ENCODE measurements around the gene ADAMTS17. TPM values are rescaled to one million over a fixed set of nuclear protein-coding genes. Genes with fewer than 3 reads are reported as not detected.
A peak's percentile ranks its signal among the peaks of the same experiment; 100 is the strongest.

The ADAMTS17 gene
- total and polyA plus RNA-seq, 9 of the 15 experiments (the other 6 are each of a cell fraction or from before 2014, with no cell fraction given) = 0.01 to 0.14 (median 0.07) TPM; not detected in 6

DNA sequence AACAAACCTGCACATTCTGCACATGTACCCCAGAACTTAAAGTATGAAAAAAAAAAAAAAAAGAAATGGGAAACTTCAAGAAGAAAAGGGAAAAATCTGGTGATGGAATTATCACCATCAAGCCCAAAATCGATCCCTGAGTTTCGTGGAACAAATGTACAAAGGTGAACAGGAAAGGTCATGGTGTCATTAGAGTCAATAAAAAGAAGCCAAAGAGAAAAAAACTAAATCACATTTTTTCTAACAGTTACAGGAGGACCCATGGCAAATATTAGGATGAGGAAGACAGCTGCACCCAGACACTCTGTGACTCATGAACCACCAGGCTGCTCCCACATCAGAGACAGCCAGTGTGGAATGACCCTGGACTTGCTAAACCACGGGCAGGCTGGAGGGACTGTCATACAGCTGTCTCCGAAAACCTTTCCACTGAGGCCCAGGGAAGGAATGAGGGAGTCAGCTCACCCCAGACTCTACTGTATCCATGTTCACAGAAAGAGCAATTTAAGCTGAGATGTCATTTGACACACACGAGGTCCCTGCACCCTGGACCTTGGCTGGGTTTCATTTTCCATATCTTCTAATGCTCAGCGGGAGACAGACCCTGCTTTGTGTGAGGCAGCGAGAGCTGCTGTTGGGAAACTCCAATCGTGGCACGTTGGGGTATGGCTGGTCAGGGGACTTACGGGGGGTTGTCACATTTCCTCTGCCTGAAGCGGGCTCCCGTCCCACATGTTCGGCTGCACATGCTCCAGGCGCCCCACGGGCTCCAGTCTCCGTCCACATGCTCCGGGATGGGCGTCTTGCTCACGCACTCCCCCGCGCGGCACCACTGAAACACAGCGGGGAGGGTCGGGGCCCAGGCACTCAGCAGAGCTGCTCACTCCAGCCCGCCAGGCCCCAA lies 210.2 kb downstream of the ADAMTS17 start:
- Histone ChIP-seq H3K79me2 (ENCODE audit: control insufficient read depth, insufficient read depth, low read length) (no peaks in the 10 kb centered on the region), H3K4me2 (ENCODE audit: insufficient read depth, low read length) (peak overlapping the region; percentile 69), H3K9me1 (ENCODE audit: control insufficient read depth, insufficient read depth, low read length) (no peaks in the 10 kb centered on the region), H3K27ac (ENCODE audit: extremely low read depth, low read depth, low read length) (no peak overlapping the region; the same call in 2 of the 3 replicates), H3K4me3 (no peak overlapping the region), H3K36me3 (ENCODE audit: control insufficient read depth, insufficient read depth, low read length) (no peaks in the 10 kb centered on the region), H4K20me1 (replicated peaks; ENCODE audit: control insufficient read depth, insufficient read depth, low read length) (no peaks in the 10 kb centered on the region), H3K9me3 (replicated peaks; ENCODE audit: control insufficient read depth, insufficient read depth, low read depth, low read length) (no peaks in the 10 kb centered on the region), H2AFZ (ENCODE audit: low read depth, low read length) (peak overlapping the region; percentile 85), H3K9ac (ENCODE audit: insufficient read depth in 1 of 2, low read depth in 2 of 2, low read length in 2 of 2) (peak overlapping the region; percentile 22 to 25; a peak in 2 of 4 replicates), H3K4me1 (replicated peaks in 1 of 2; ENCODE audit: control insufficient read depth in 2 of 2, insufficient read depth in 2 of 2, low read length in 2 of 2) (peaks cover 0 to 5% of the 10 kb centered on the region in 2 experiments; a peak in 2 of 5 replicates), H3K27me3 (ENCODE audit: control insufficient read depth in 2 of 2, insufficient read depth in 2 of 2, low read length in 2 of 2) (peaks cover 0 to 42% of the 10 kb centered on the region in 2 experiments; a peak in 3 of 5 replicates)
- FAIRE-seq (peak; percentile 19), DNase-seq (ENCODE audit: extremely low read depth in 1 of 4, low spot score in 3 of 4) (peak; percentile 72 to 82 (median 78)), ATAC-seq (peak; percentile 99)
- intact Hi-C loops (cut with micrococcal nuclease) (loop anchor here (5.0 to 10.0 kb wide), 2 partner anchors 177 to 339 kb away; no protein-coding TSS in a partner anchor), in situ Hi-C loops (cut with MboI) (no loop called here)
- 7% methylated on average over 18 of the region's 25 CpGs for whole genome bisulfite sequencing (ENCODE audit: insufficient coverage, low coverage, missing lambda C conversion rate)
- CTCF ChIA-PET (ENCODE audit: low intra/inter-chr PET ratio) = no interaction called here
- POLR2A ChIA-PET = interaction anchor here (0.6 to 0.9 kb wide), 4 partner anchors 33 to 182 kb away, joined by 3 to 5 read pairs (median 4); no protein-coding TSS in a partner anchor
- BruUV-seq (replicated peaks) = no TSS peak
- TF ChIP-seq SRF (CRISPR knock-in tag; IDR thresholded peaks at IDR 0.05) = no peak
- no peak for TF ChIP-seq SLC30A9 (CRISPR knock-in tag; IDR thresholded peaks at IDR 0.05)
- no peak for TF ChIP-seq NUFIP1 (IDR thresholded peaks at IDR 0.05; ENCODE audit: partially characterized antibody)
- no peak for TF ChIP-seq ZNF699 (CRISPR knock-in tag; IDR thresholded peaks at IDR 0.05; ENCODE audit: insufficient replicate concordance)
- TF ChIP-seq CC2D1A (IDR thresholded peaks at IDR 0.05) = no peak
- TF ChIP-seq TBL1XR1 (IDR thresholded peaks at IDR 0.05; ENCODE audit: low read length in 2 of 2) = no peak
- no peak for TF ChIP-seq PHB2 (IDR thresholded peaks at IDR 0.05; ENCODE audit: low read depth)
- no peak for TF ChIP-seq HMGN3 (IDR thresholded peaks at IDR 0.05; ENCODE audit: borderline replicate concordance, extremely low read depth, insufficient read length, low read depth, low read length)
- no peak for TF ChIP-seq ESRRA (IDR thresholded peaks at IDR 0.05; ENCODE audit: borderline replicate concordance, low read depth)
- TF ChIP-seq, protein P1, sequence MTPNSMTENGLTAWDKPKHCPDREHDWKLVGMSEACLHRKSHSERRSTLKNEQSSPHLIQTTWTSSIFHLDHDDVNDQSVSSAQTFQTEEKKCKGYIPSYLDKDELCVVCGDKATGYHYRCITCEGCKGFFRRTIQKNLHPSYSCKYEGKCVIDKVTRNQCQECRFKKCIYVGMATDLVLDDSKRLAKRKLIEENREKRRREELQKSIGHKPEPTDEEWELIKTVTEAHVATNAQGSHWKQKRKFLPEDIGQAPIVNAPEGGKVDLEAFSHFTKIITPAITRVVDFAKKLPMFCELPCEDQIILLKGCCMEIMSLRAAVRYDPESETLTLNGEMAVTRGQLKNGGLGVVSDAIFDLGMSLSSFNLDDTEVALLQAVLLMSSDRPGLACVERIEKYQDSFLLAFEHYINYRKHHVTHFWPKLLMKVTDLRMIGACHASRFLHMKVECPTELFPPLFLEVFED (CRISPR knock-in tag; conservative IDR thresholded peaks at IDR 0.05) = no peak
- no peak for TF ChIP-seq ZSCAN29 (IDR thresholded peaks at IDR 0.05)
- no peak for TF ChIP-seq ZC3H11A (IDR thresholded peaks at IDR 0.05; ENCODE audit: low read depth, low read length)
- TF ChIP-seq L3MBTL2 (IDR thresholded peaks at IDR 0.05) = peak; percentile 94
- no peak for TF ChIP-seq ZNF695 (CRISPR knock-in tag; IDR thresholded peaks at IDR 0.05)
- TF ChIP-seq, protein P2, sequence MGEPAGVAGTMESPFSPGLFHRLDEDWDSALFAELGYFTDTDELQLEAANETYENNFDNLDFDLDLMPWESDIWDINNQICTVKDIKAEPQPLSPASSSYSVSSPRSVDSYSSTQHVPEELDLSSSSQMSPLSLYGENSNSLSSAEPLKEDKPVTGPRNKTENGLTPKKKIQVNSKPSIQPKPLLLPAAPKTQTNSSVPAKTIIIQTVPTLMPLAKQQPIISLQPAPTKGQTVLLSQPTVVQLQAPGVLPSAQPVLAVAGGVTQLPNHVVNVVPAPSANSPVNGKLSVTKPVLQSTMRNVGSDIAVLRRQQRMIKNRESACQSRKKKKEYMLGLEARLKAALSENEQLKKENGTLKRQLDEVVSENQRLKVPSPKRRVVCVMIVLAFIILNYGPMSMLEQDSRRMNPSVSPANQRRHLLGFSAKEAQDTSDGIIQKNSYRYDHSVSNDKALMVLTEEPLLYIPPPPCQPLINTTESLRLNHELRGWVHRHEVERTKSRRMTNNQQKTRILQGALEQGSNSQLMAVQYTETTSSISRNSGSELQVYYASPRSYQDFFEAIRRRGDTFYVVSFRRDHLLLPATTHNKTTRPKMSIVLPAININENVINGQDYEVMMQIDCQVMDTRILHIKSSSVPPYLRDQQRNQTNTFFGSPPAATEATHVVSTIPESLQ (CRISPR knock-in tag; IDR thresholded peaks at IDR 0.05) = no peak
- TF ChIP-seq DPF2 (IDR thresholded peaks at IDR 0.05) = no peak
- TF ChIP-seq POLR3A (IDR thresholded peaks at IDR 0.05; ENCODE audit: borderline replicate concordance, extremely low read depth, insufficient read depth, insufficient read length) = no peak
- no peak for TF ChIP-seq BMI1 (IDR thresholded peaks at IDR 0.05; ENCODE audit: low read length)
- peak in 1 of 2 experiments; percentile 21; a peak in 1 of 4 replicates for TF ChIP-seq FOXA3 (CRISPR knock-in tag; conservative IDR thresholded peaks at IDR 0.05 in 1 of 2, IDR thresholded peaks at IDR 0.05 in 1 of 2)
- TF ChIP-seq SAFB (IDR thresholded peaks at IDR 0.05; ENCODE audit: borderline replicate concordance, low read depth, low read length) = no peak
